Neural cell (in vitro differentiated cells): ENCODE data around the gene UBD.

ENCODE experiments used
- CTCF ChIP-seq: fragments of 450-650 bp; IDR thresholded peaks from 2 replicates; pipeline ENCODE4 v1.5.1; 2014; ENCODE audit warnings: antibody characterized with exemption, mild to moderate bottlenecking, moderate library complexity; ENCODE audit not compliant: poor library complexity, severe bottlenecking
- SMC3 ChIP-seq: fragments of 450-650 bp; conservative IDR thresholded peaks from 2 replicates; pipeline ENCODE4 v1.6.1; 2014; ENCODE audit warnings: antibody characterized with exemption, mild to moderate bottlenecking, moderate library complexity; ENCODE audit not compliant: poor library complexity
- TAF1 ChIP-seq: IDR thresholded peaks from 2 replicates; pipeline ENCODE4 v1.6.1; 2012; ENCODE audit warnings: low read depth

- no peak for TF ChIP-seq SMC3
- TF ChIP-seq TAF1 = no peak
- no peak for TF ChIP-seq CTCF
These were observed 5.3 kb upstream of the UBD start for GRCh38 chr6:29564875-29565274.
